H1 (cell line): Measurements from ENCODE around the gene HMGN2. TPM values are rescaled to one million over a fixed set of nuclear protein-coding genes. Genes with fewer than 3 reads are reported as not detected.

Experiments used
- CTCF ChIA-PET: fragments of 300-600 bp; sonication (Branson Sonifier 250); formaldehyde crosslinking; loops from one replicate; lab custom pipeline; 2021; ENCODE audit not compliant: partially characterized antibody; lab: Charles Lee
- POLR2A ChIA-PET: fragments of 300-600 bp; sonication (Branson Sonifier 250); formaldehyde crosslinking; loops from one replicate; lab custom pipeline; 2021; ENCODE audit warnings: inconsistent platforms; ENCODE audit not compliant: partially characterized antibody; lab: Charles Lee
- DNase-seq, 2 experiments: peaks; one replicate each; pipeline versions ENCODE4 v3.0.0 to v3.0.0-alpha.2; 2010 to 2022; ENCODE audit warnings: low spot score in 2 of 2, low read depth in 1 of 2, mixed read lengths in 1 of 2
- FAIRE-seq: peaks from 2 replicates; lab custom pipeline; 2011; peaks lifted over from hg19 to GRCh38; lab: Jason Lieb, UNC
- H2AFZ ChIP-seq: 2 replicates; pipeline ENCODE4 v1.8.1; 2012; ENCODE audit warnings: low read length, inconsistent platforms
- H2AK5ac ChIP-seq: 2 replicates; pipeline ENCODE4 v1.6.1; 2013; ENCODE audit warnings: low read depth, low read length
- H2BK120ac ChIP-seq: replicated peaks from 2 replicates; pipeline ENCODE3; 2013; ENCODE audit warnings: low read depth, low read length, inconsistent platforms
- H2BK12ac ChIP-seq: 2 replicates; pipeline ENCODE4 v1.6.1; 2013; ENCODE audit warnings: low read depth, low read length
- H2BK15ac ChIP-seq: 2 replicates; pipeline ENCODE4 v1.6.1; 2013; ENCODE audit warnings: low read length
- H2BK20ac ChIP-seq: 2 replicates; pipeline ENCODE4 v1.6.1; 2013; ENCODE audit warnings: low read length
- H2BK5ac ChIP-seq: 2 replicates; pipeline ENCODE4 v1.6.1; 2013; ENCODE audit warnings: low read depth, low read length
- H3K14ac ChIP-seq: 2 replicates; pipeline ENCODE4 v1.6.1; 2013; ENCODE audit warnings: inconsistent platforms; ENCODE audit not compliant: insufficient read length
- H3K18ac ChIP-seq: 2 replicates; pipeline ENCODE4 v1.6.1; 2013; ENCODE audit warnings: low read length; ENCODE audit errors: extremely low read depth
- H3K23ac ChIP-seq: 2 replicates; pipeline ENCODE4 v1.6.1; 2013; ENCODE audit warnings: inconsistent platforms; ENCODE audit not compliant: insufficient read length
- H3K23me2 ChIP-seq: 2 replicates; pipeline ENCODE4 v1.6.1; 2013; ENCODE audit warnings: low read depth, low read length
- H3K27ac ChIP-seq: 2 replicates; pipeline ENCODE4 v1.6.1; 2011; ENCODE audit warnings: low read depth, low read length, inconsistent platforms
- H3K27me3 ChIP-seq, 4 experiments: replicated peaks in 1 of 4; 1 replicate in 1 of 4; 2 replicates in 3 of 4; pipeline versions ENCODE4 v1.6.1 to v1.8.1; 2011 to 2013; ENCODE audit warnings: low read length in 3 of 4, mild to moderate bottlenecking in 3 of 4, inconsistent platforms in 2 of 4, mixed read lengths in 2 of 4, moderate library complexity in 1 of 4; ENCODE audit not compliant: control insufficient read depth in 3 of 4, insufficient read depth in 3 of 4; ENCODE audit errors: extremely low read depth in 1 of 4
- H3K36me3 ChIP-seq, 4 experiments: 2 replicates each; pipeline versions ENCODE4 v1.6.1 to v1.8.1; 2011 to 2013; ENCODE audit warnings: mild to moderate bottlenecking in 4 of 4, low read length in 3 of 4, moderate library complexity in 2 of 4, control low read depth in 1 of 4, inconsistent platforms in 1 of 4; ENCODE audit not compliant: insufficient read depth in 4 of 4, control insufficient read depth in 2 of 4
- H3K4ac ChIP-seq: replicated peaks from 2 replicates; pipeline ENCODE3; 2013; ENCODE audit warnings: low read length, low read depth, mixed read lengths, inconsistent platforms; ENCODE audit not compliant: insufficient read length
- H3K4me1 ChIP-seq, 4 experiments: replicated peaks in 1 of 4; 1 replicate in 1 of 4; 2 replicates in 3 of 4; pipeline versions ENCODE4 v1.6.1 to v1.8.1; 2011 to 2013; ENCODE audit warnings: low read length in 3 of 4, inconsistent platforms in 2 of 4, mixed read lengths in 1 of 4; ENCODE audit not compliant: insufficient read depth in 4 of 4, control insufficient read depth in 3 of 4
- H3K4me2 ChIP-seq, 2 experiments: 2 replicates each; pipeline versions ENCODE4 v1.6.1 to v1.8.1; 2011 to 2013; ENCODE audit warnings: low read depth in 2 of 2, low read length in 2 of 2, control low read depth in 1 of 2, inconsistent platforms in 1 of 2, mild to moderate bottlenecking in 1 of 2; ENCODE audit not compliant: insufficient read depth in 1 of 2
- H3K4me3 ChIP-seq, 4 experiments: fragments of 200-600, 300-600 bp in 1 of 4; sonication (generic), shearing (Covaris generic), sonication (Bioruptor Twin) in 1 of 4; 2 replicates each; pipeline versions ENCODE4 v1.5.1 to v1.8.1; 2011 to 2016; ENCODE audit warnings: low read length in 4 of 4, low read depth in 3 of 4, control low read depth in 2 of 4, inconsistent platforms in 2 of 4, mild to moderate bottlenecking in 2 of 4, mixed read lengths in 1 of 4, moderate library complexity in 1 of 4; ENCODE audit not compliant: insufficient read depth in 2 of 4; ENCODE audit errors: extremely low read depth in 1 of 4
- H3K56ac ChIP-seq: replicated peaks from 2 replicates; pipeline ENCODE3; 2013; ENCODE audit warnings: low read depth, mild to moderate bottlenecking, mixed read lengths, low read length, inconsistent platforms; ENCODE audit not compliant: insufficient read length
- H3K79me1 ChIP-seq: 2 replicates; pipeline ENCODE4 v1.6.1; 2013; ENCODE audit warnings: low read depth, low read length, control low read depth
- H3K79me2 ChIP-seq, 2 experiments: 2 replicates each; pipeline versions ENCODE4 v1.6.1 to v1.8.1; 2012 to 2013; ENCODE audit warnings: low read length in 2 of 2, mild to moderate bottlenecking in 2 of 2, inconsistent platforms in 1 of 2; ENCODE audit not compliant: insufficient read depth in 2 of 2, control insufficient read depth in 1 of 2
- H3K9ac ChIP-seq, 4 experiments: replicated peaks in 1 of 4; 1 replicate in 1 of 4; 2 replicates in 3 of 4; pipeline versions ENCODE4 v1.6.1 to v1.8.1; 2011 to 2013; ENCODE audit warnings: low read depth in 3 of 4, low read length in 3 of 4, control low read depth in 2 of 4, mild to moderate bottlenecking in 2 of 4, moderate library complexity in 2 of 4, inconsistent platforms in 1 of 4; ENCODE audit errors: extremely low read depth in 1 of 4
- H3K9me3 ChIP-seq, 2 experiments: 2 replicates each; pipeline versions ENCODE4 v1.6.1 to v1.8.1; 2012 to 2013; ENCODE audit warnings: mild to moderate bottlenecking in 2 of 2, moderate library complexity in 2 of 2, control low read depth in 1 of 2, inconsistent platforms in 1 of 2, low read depth in 1 of 2, low read length in 1 of 2, mixed read lengths in 1 of 2; ENCODE audit not compliant: insufficient read depth in 2 of 2
- H4K20me1 ChIP-seq, 2 experiments: replicated peaks in 1 of 2; 2 replicates each; pipeline versions ENCODE3 to v1.8.1; 2011 to 2013; ENCODE audit warnings: inconsistent platforms in 2 of 2, low read length in 2 of 2, mild to moderate bottlenecking in 1 of 2; ENCODE audit not compliant: insufficient read depth in 2 of 2, control insufficient read depth in 1 of 2
- H4K5ac ChIP-seq: 2 replicates; pipeline ENCODE4 v1.6.1; 2013; ENCODE audit warnings: low read length, low read depth, mixed read lengths, inconsistent platforms; ENCODE audit not compliant: insufficient read length
- H4K8ac ChIP-seq: 2 replicates; pipeline ENCODE4 v1.8.0; 2013; ENCODE audit warnings: mild to moderate bottlenecking, moderate library complexity, low read length, inconsistent platforms; ENCODE audit not compliant: insufficient read depth; ENCODE audit errors: extremely low read depth
- H4K91ac ChIP-seq: replicated peaks from 2 replicates; pipeline ENCODE3; 2013; ENCODE audit warnings: low read length, mixed read lengths, inconsistent platforms; ENCODE audit not compliant: insufficient read length
- ASH2L ChIP-seq: fragments of 200-600, 300-600 bp; sonication (generic); IDR thresholded peaks from one replicate; pipeline ENCODE4 v1.7.1; 2017; ENCODE audit warnings: low read length
- BACH1 ChIP-seq: IDR thresholded peaks from 2 replicates; pipeline ENCODE4 v1.6.1; 2012; ENCODE audit warnings: low read length, improper control_type of control experiment
- CBX5 ChIP-seq: fragments of 300-800, 300-1000 bp; sonication (generic); IDR thresholded peaks from 2 replicates; pipeline ENCODE4 v1.7.1; 2016; ENCODE audit warnings: antibody characterized with exemption, low read length, low read depth
- NRF1 ChIP-seq: IDR thresholded peaks from 2 replicates; pipeline ENCODE4 v1.6.1; 2011; ENCODE audit warnings: mild to moderate bottlenecking, low read depth, low read length, improper control_type of control experiment
- RNF2 ChIP-seq: fragments of 200-900, 300-1000 bp; sonication (generic); IDR thresholded peaks from 2 replicates; pipeline ENCODE4 v1.7.1; 2016; ENCODE audit warnings: borderline replicate concordance, low read depth, mild to moderate bottlenecking, antibody characterized with exemption, low read length; ENCODE audit not compliant: poor library complexity, severe bottlenecking; ENCODE audit errors: missing control alignments
- SIRT6 ChIP-seq: IDR thresholded peaks from one replicate; pipeline ENCODE4 v1.7.1; 2012; ENCODE audit warnings: low read length, inconsistent platforms
- TAF1 ChIP-seq: IDR thresholded peaks from 2 replicates; pipeline ENCODE4 v1.6.1; 2011; ENCODE audit warnings: mild to moderate bottlenecking, low read depth, low read length
- WGBS, 2 experiments: shearing (Covaris generic) in 1 of 2; methylation state at CpG; one replicate each; pipeline versions ENCODE4 v1.1.6 to v1.1.7; 2013 to 2015; ENCODE audit warnings: low lambda C conversion rate in 2 of 2, mixed read lengths in 2 of 2, inconsistent platforms in 1 of 2, low coverage in 1 of 2, missing lambda C conversion rate in 1 of 2; ENCODE audit not compliant: insufficient replicate concordance in 2 of 2, insufficient coverage in 1 of 2, insufficient read length in 1 of 2; ENCODE audit errors: extremely low coverage in 1 of 2, missing lambda C conversion rate in 1 of 2; 5-methylcytosine and 5-hydroxymethylcytosine counted together
- polyA plus RNA-seq, 7 experiments: library from polyadenylated mRNA; depleted of rRNA in 3 of 7; stranded (reverse) in 5 of 7; unstranded in 2 of 7; fragments of >200 nt in 5 of 7; fragments of 200-250 nt in 2 of 7; gene quantifications; 1 replicate in 5 of 7; 2 replicates in 1 of 7; 4 replicates in 1 of 7; pipeline versions ENCODE4 v1.2.1 to v1.2.3, GENCODE V29; 2011 to 2013; ENCODE audit warnings: missing spikeins in 2 of 7, mixed read lengths in 2 of 7
- total RNA-seq: library from RNA; stranded (reverse); fragmentation: NEBNext Ultra II Directional; extraction: Animal tissue kit (Norgen Biotek cat#: 25700); gene quantifications from 2 replicates; pipeline ENCODE4 v1.2.1, GENCODE V29; 2021

Gene HMGN2
- total and polyA plus RNA-seq, 2 of the 8 experiments (the other 6 are each of a cell fraction or from before 2014, with no cell fraction given) = 254 to 453 TPM

GRCh38 chr1:26498894-26499293, 26.7 kb downstream of the HMGN2 start:
- Histone ChIP-seq H3K23ac (no peak overlapping the region), H4K5ac (no peak overlapping the region), H2BK20ac (no peak overlapping the region), H4K20me1 (no peaks in the 10 kb centered on the region), H3K27me3 (no peaks in the 10 kb centered on the region), H3K23me2 (peaks cover 10% of the 10 kb centered on the region; the same call in 1 of the 2 replicates), H4K91ac (no peak overlapping the region), H2BK15ac (no peak overlapping the region), H3K56ac (no peak overlapping the region), H3K4me2 (no peak overlapping the region), H3K14ac (no peak overlapping the region), H2AFZ (no peak overlapping the region), H3K27ac (no peak overlapping the region), H3K36me3 (no peaks in the 10 kb centered on the region), H2AK5ac (no peak overlapping the region), H3K79me1 (no peaks in the 10 kb centered on the region), H3K9me3 (no peaks in the 10 kb centered on the region), H4K8ac (no peak overlapping the region), H3K4me3 (no peak overlapping the region), H3K9ac (no peak overlapping the region), H3K79me2 (no peaks in the 10 kb centered on the region), H2BK120ac (no peak overlapping the region), H3K4ac (no peak overlapping the region), H2BK12ac (no peak overlapping the region), H3K4me1 (no peaks in the 10 kb centered on the region), H2BK5ac (no peak overlapping the region), H3K18ac (no peak overlapping the region)
- no peak for FAIRE-seq
- POLR2A ChIA-PET = interaction anchor here (1.2 to 3.5 kb wide), 4 partner anchors 12 to 32 kb away, joined by 4 to 48 read pairs (median 7); partner anchors contain the start of gene RPS6KA1
- TF ChIP-seq SIRT6 (no peak), NRF1 (no peak), BACH1 (no peak), TAF1 (no peak), ASH2L (no peak), RNF2 (no peak), CBX5 (no peak)
- DNase-seq = no peak
- WGBS, 2 experiments = 82% methylated on average over 7 of the region's 7 CpGs; no CpG with 5 or more reads in 1 of the 2 experiments
- CTCF ChIA-PET = interaction anchor here (1.0 to 3.9 kb wide), 5 partner anchors 9 to 42 kb away, joined by 3 to 27 read pairs (median 16); no protein-coding TSS in a partner anchor
